K562 (cell line): Measurements from ENCODE around the gene SAMD9. TPM values are rescaled to one million over a fixed set of nuclear protein-coding genes. Genes with fewer than 3 reads are reported as not detected.

Experiments used
- ATAC-seq: fragments of 200-7000 bp; cut with Tn5 transposase; 3 replicates; pipeline ENCODE4 v1.9.1; 2020; ENCODE audit warnings: moderate library complexity
- BruUV-seq: library from RNA; stranded (reverse); fragments of 400-500 nt; replicated peaks from 2 replicates; lab custom pipeline; 2021; lab: Mats Ljungman, UMichigan
- CTCF ChIA-PET: fragments of 300-600 bp; formaldehyde crosslinking; extraction: SDS; loops from one replicate; lab custom pipeline; 2021; ENCODE audit warnings: low intra/inter-chr PET ratio; lab: Yijun Ruan, JAX
- POLR2A ChIA-PET: fragments of 300-600, 350-650 bp; sonication (Branson Sonifier 250); formaldehyde crosslinking; extraction: SDS; loops from one replicate; lab custom pipeline; 2021; ENCODE audit warnings: antibody characterized with exemption, inconsistent platforms; lab: Yijun Ruan, JAX
- DNase-seq, 4 experiments: peaks; one replicate each; pipeline versions ENCODE4 v3.0.0 to v3.0.0-alpha.2; 2011 to 2018; ENCODE audit warnings: low spot score in 3 of 4, mixed read lengths in 3 of 4; ENCODE audit errors: extremely low read depth in 1 of 4
- FAIRE-seq: peaks from 2 replicates; lab custom pipeline; 2011; peaks lifted over from hg19 to GRCh38; lab: Jason Lieb, UNC
- H2AFZ ChIP-seq: 2 replicates; pipeline ENCODE4 v1.6.0; 2011; ENCODE audit warnings: low read depth, low read length, control low read depth, inconsistent platforms
- H3K27ac ChIP-seq: fragments of 200-600 bp; 3 replicates; pipeline ENCODE4 v1.8.0; 2011; ENCODE audit warnings: low read depth, mild to moderate bottlenecking, control low read depth, inconsistent platforms, low read length, moderate library complexity, mixed read lengths; ENCODE audit errors: extremely low read depth
- H3K27me3 ChIP-seq, 2 experiments: fragments of 300-600 bp in 1 of 2; 2 replicates in 1 of 2; 3 replicates in 1 of 2; pipeline versions ENCODE4 v1.6.0 to v1.8.0; 2011; ENCODE audit warnings: inconsistent platforms in 2 of 2, low read length in 2 of 2, mild to moderate bottlenecking in 1 of 2, mixed read lengths in 1 of 2, moderate library complexity in 1 of 2; ENCODE audit not compliant: control insufficient read depth in 2 of 2, insufficient read depth in 2 of 2
- H3K36me3 ChIP-seq: fragments of 300-600 bp; 3 replicates; pipeline ENCODE4 v1.8.0; 2011; ENCODE audit warnings: mild to moderate bottlenecking, low read length, inconsistent platforms; ENCODE audit not compliant: control insufficient read depth, insufficient read depth
- H3K4me1 ChIP-seq, 2 experiments: fragments of 200-600 bp in 1 of 2; replicated peaks in 1 of 2; 2 replicates in 1 of 2; 3 replicates in 1 of 2; pipeline versions ENCODE4 v1.5.1 to v1.8.0; 2011; ENCODE audit warnings: inconsistent platforms in 2 of 2, low read length in 2 of 2, mild to moderate bottlenecking in 1 of 2, mixed read lengths in 1 of 2, moderate library complexity in 1 of 2; ENCODE audit not compliant: control insufficient read depth in 2 of 2, insufficient read depth in 2 of 2
- H3K4me2 ChIP-seq: 2 replicates; pipeline ENCODE4 v1.6.1; 2011; ENCODE audit warnings: low read length, control low read depth, inconsistent platforms, mixed read lengths; ENCODE audit not compliant: insufficient read depth
- H3K4me3 ChIP-seq: fragments of 200-600 bp; sonication (generic), shearing (Covaris generic); 2 replicates; pipeline ENCODE4 v1.5.1; 2016; ENCODE audit warnings: control low read depth, inconsistent platforms
- H3K79me2 ChIP-seq: fragments of 200-600 bp; 3 replicates; pipeline ENCODE4 v1.8.0; 2011; ENCODE audit warnings: low read length, inconsistent platforms; ENCODE audit not compliant: control insufficient read depth, insufficient read depth
- H3K9ac ChIP-seq, 2 experiments: 2 replicates each; pipeline versions ENCODE4 v1.6.0 to v1.6.1; 2011; ENCODE audit warnings: low read depth in 2 of 2, low read length in 2 of 2, control low read depth in 1 of 2, inconsistent platforms in 1 of 2, mild to moderate bottlenecking in 1 of 2, mixed read lengths in 1 of 2; ENCODE audit not compliant: insufficient read depth in 1 of 2
- H3K9me1 ChIP-seq: one replicate; pipeline ENCODE4 v1.6.0; 2011; ENCODE audit warnings: inconsistent platforms, mild to moderate bottlenecking, low read length, moderate library complexity; ENCODE audit not compliant: control insufficient read depth, insufficient read depth
- H3K9me3 ChIP-seq: replicated peaks from 2 replicates; pipeline ENCODE4 v1.5.1; 2011; ENCODE audit warnings: low read depth, low read length, inconsistent platforms; ENCODE audit not compliant: control insufficient read depth, insufficient read depth
- H4K20me1 ChIP-seq: replicated peaks from 2 replicates; pipeline ENCODE4 v1.6.1; 2011; ENCODE audit warnings: low read length, inconsistent platforms, mixed read lengths; ENCODE audit not compliant: control insufficient read depth, insufficient read depth
- BRF2 ChIP-seq: IDR thresholded peaks from 3 replicates; pipeline ENCODE4 v1.6.1; 2011; ENCODE audit warnings: borderline replicate concordance, mild to moderate bottlenecking; ENCODE audit not compliant: insufficient read length, insufficient read depth
- HDGF ChIP-seq: fragments of 450-650 bp; IDR thresholded peaks from 2 replicates; pipeline ENCODE4 v1.6.1; 2016
- MIER1 ChIP-seq: fragments of 450-650 bp; IDR thresholded peaks from 2 replicates; pipeline ENCODE4 v1.6.1; 2016; ENCODE audit warnings: antibody characterized with exemption, mild to moderate bottlenecking, low read depth
- POU5F1 ChIP-seq: fragments of 150-350 bp; IDR thresholded peaks from 2 replicates; pipeline ENCODE4 v1.6.1; 2014; ENCODE audit warnings: borderline replicate concordance, low read length, low read depth, mild to moderate bottlenecking; ENCODE audit not compliant: partially characterized antibody
- RBFOX2 ChIP-seq: fragments of 200-400 bp; formaldehyde crosslinking; IDR thresholded peaks from 2 replicates; pipeline ENCODE4 v1.6.1; 2017; ENCODE audit warnings: low read depth, mild to moderate bottlenecking, low read length, moderate library complexity
- SNIP1 ChIP-seq: fragments of 450-650 bp; IDR thresholded peaks from 2 replicates; pipeline ENCODE4 v1.7.1; 2017; ENCODE audit warnings: low read depth, mild to moderate bottlenecking
- TEAD1 ChIP-seq, 2 experiments: fragments of 450-650 bp in 1 of 2; sonication (generic) in 1 of 2; formaldehyde crosslinking; IDR thresholded peaks; 2 replicates each; pipeline versions ENCODE4 v1.4.0 to v1.8.0; 2020 to 2022; ENCODE audit warnings: mild to moderate bottlenecking in 2 of 2, missing genetic modification reagents in 1 of 2
- ZNF518B ChIP-seq: fragments of 250-450 bp; sonication (Bioruptor Pico); IDR thresholded peaks from 2 replicates; pipeline ENCODE4 v1.5.0; 2021; ENCODE audit warnings: mild to moderate bottlenecking, moderate library complexity
- WGBS: fragments of 100-300 bp; shearing (Covaris generic); methylation state at CpG from one replicate; pipeline ENCODE4 v1.1.6; 2016; ENCODE audit warnings: low coverage, mixed read lengths; ENCODE audit not compliant: insufficient coverage; ENCODE audit errors: missing lambda C conversion rate; 5-methylcytosine and 5-hydroxymethylcytosine counted together
- in situ Hi-C: fragments of 300-500 bp; cut with MboI; formaldehyde crosslinking; loops from 4 replicates; pipeline ENCODE4 v1.15.0; 2018; ENCODE audit warnings: inconsistent platforms, mixed read lengths
- intact Hi-C: fragments of 100-400 bp; cut with micrococcal nuclease; formaldehyde crosslinking; loops from 2 replicates; pipeline ENCODE4 v1.14.2; 2022
- polyA plus RNA-seq, 8 experiments: library from polyadenylated mRNA; depleted of rRNA in 4 of 8; stranded (reverse) in 5 of 8; unstranded in 3 of 8; fragments of >200 nt; fragmentation: Nextera tagmentation in 2 of 8; fragmentation: Illumina TruSeq in 1 of 8; extraction: Ambion mirVana in 2 of 8; extraction: Trizol in 1 of 8; gene quantifications; 2 replicates each; pipeline versions ENCODE4 v1.2.1 to v1.2.3, GENCODE V29; 2011 to 2014; ENCODE audit warnings: inconsistent platforms in 1 of 8, missing spikeins in 1 of 8
- total RNA-seq, 7 experiments: library from RNA; depleted of rRNA in 6 of 7; stranded (reverse); fragments of >200 nt in 6 of 7; fragmentation: Illumina TruSeq in 2 of 7; extraction: Trizol in 2 of 7; gene quantifications; 2 replicates each; pipeline versions ENCODE4 v1.2.1 to v1.2.3, GENCODE V29; 2011 to 2021; ENCODE audit warnings: low replicate concordance in 1 of 7
- TF ChIP-seq, protein P1 (sequence below): sonication (generic); formaldehyde crosslinking; IDR thresholded peaks from 2 replicates; pipeline ENCODE4 v1.8.0; 2023; ENCODE audit warnings: missing genetic modification reagents, mild to moderate bottlenecking, borderline replicate concordance

Gene SAMD9
- total and polyA plus RNA-seq, 9 of the 15 experiments (the other 6 are each of a cell fraction or from before 2014, with no cell fraction given): 1.0 to 4.0 (median 1.9) TPM

DNA sequence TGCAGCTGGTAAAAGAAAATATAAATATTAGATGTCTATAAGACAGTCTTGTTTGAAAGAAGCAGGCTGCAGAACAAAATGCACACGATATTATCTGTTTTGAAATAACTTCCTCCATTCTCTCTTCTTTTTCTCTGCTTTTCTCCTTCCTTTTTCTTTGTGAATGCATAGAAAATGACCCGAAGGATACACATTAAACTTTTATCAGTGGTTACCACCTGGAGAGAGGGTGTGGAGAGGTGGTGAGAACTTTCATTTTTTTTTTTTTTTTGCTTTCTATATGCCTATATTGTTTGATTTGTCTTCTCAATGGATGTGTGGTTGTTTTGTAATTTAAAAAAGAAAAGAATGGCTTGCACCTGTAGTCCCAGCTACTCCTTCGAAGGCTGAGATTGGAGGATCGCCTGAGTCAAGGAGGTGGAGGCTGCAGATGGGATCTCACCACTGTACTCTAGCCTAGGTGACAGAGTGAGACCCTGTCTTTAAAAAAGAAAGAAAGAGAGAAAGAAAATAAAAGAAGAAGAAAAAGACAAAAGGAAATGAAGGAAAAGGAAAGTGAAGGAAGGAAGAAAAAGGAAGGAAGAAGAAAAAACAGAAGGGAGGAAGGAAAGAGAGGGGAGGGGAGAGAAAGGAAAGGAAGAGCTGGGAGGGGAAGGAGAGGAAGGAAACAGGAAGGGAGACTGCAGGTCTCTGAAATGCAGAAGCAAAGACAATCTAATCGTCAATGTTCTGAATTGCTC, 64.4 kb downstream of the SAMD9 start:
- H3K4me1 ChIP-seq: peaks cover 15% of the 10 kb centered on the region in 2 experiments; a peak in 4 of 5 replicates
- no peaks in the 10 kb centered on the region for H3K27me3 ChIP-seq
- CTCF ChIA-PET: interaction anchor here (0.6 to 1.7 kb wide), 3 partner anchors 173 to 432 kb away, joined by 3 to 6 read pairs (median 5); no protein-coding TSS in a partner anchor
- peak in 2 of 4 experiments; percentile 58 to 60 for DNase-seq
- peak overlapping the region; percentile 82 for H2AFZ ChIP-seq
- POLR2A ChIA-PET: interaction anchor here (1.2 kb wide), 1 partner anchor 9 kb away, joined by 3 read pairs; no protein-coding TSS in a partner anchor
- H3K9me3 ChIP-seq: no peaks in the 10 kb centered on the region
- 7% methylated on average over 5 of the region's 5 CpGs for WGBS
- no peak overlapping the region for H3K4me3 ChIP-seq
- no peaks in the 10 kb centered on the region for H3K9me1 ChIP-seq
- ATAC-seq: peak; percentile 66
- H3K27ac ChIP-seq: peak overlapping the region; percentile 40
- in situ Hi-C loops: loop anchor here (10.0 kb wide), 1 partner anchor 359 kb away; no protein-coding TSS in a partner anchor
- no peak for FAIRE-seq
- intact Hi-C loops: loop anchor here (10.0 kb wide), 2 partner anchors 529 to 629 kb away; partner anchors contain the start of genes PEX1 and RBM48
- BruUV-seq: no TSS peak
- no peaks in the 10 kb centered on the region for H3K79me2 ChIP-seq
- H3K36me3 ChIP-seq: no peaks in the 10 kb centered on the region
- H3K4me2 ChIP-seq: peak overlapping the region; percentile 68
- peak overlapping the region; percentile 33 to 65; a peak in 3 of 4 replicates for H3K9ac ChIP-seq
- no peaks in the 10 kb centered on the region for H4K20me1 ChIP-seq
- TF ChIP-seq RBFOX2 (no peak), ZNF518B (CRISPR knock-in tag) (no peak), POU5F1 (no peak), TEAD1 (CRISPR knock-in tag; IDR thresholded peaks at IDR 0.05) (no peak), SNIP1 (no peak), MIER1 (no peak), BRF2 (no peak), HDGF (0 out of 2 replicates have a peak, but pooled peaks have one; percentile 38)
- TF ChIP-seq, protein P1, sequence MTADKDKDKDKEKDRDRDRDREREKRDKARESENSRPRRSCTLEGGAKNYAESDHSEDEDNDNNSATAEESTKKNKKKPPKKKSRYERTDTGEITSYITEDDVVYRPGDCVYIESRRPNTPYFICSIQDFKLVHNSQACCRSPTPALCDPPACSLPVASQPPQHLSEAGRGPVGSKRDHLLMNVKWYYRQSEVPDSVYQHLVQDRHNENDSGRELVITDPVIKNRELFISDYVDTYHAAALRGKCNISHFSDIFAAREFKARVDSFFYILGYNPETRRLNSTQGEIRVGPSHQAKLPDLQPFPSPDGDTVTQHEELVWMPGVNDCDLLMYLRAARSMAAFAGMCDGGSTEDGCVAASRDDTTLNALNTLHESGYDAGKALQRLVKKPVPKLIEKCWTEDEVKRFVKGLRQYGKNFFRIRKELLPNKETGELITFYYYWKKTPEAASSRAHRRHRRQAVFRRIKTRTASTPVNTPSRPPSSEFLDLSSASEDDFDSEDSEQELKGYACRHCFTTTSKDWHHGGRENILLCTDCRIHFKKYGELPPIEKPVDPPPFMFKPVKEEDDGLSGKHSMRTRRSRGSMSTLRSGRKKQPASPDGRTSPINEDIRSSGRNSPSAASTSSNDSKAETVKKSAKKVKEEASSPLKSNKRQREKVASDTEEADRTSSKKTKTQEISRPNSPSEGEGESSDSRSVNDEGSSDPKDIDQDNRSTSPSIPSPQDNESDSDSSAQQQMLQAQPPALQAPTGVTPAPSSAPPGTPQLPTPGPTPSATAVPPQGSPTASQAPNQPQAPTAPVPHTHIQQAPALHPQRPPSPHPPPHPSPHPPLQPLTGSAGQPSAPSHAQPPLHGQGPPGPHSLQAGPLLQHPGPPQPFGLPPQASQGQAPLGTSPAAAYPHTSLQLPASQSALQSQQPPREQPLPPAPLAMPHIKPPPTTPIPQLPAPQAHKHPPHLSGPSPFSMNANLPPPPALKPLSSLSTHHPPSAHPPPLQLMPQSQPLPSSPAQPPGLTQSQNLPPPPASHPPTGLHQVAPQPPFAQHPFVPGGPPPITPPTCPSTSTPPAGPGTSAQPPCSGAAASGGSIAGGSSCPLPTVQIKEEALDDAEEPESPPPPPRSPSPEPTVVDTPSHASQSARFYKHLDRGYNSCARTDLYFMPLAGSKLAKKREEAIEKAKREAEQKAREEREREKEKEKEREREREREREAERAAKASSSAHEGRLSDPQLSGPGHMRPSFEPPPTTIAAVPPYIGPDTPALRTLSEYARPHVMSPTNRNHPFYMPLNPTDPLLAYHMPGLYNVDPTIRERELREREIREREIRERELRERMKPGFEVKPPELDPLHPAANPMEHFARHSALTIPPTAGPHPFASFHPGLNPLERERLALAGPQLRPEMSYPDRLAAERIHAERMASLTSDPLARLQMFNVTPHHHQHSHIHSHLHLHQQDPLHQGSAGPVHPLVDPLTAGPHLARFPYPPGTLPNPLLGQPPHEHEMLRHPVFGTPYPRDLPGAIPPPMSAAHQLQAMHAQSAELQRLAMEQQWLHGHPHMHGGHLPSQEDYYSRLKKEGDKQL (CRISPR knock-in tag): no peak
